Heart left ventricle (tissue), 13 donors: ENCODE results near the gene DOCK4.

Source experiments
- CTCF ChIP-seq, 12 donors: fragments of 200-600 bp; sonication (generic) in 4 of 12; IDR thresholded peaks; one replicate each; pipeline versions ENCODE4 v1.5.0 to v1.8.0; 2018 to 2022; ENCODE audit warnings: antibody characterized with exemption in 12 of 12, mild to moderate bottlenecking in 5 of 12
- POLR2A ChIP-seq, 2 donors: fragments of 450-650 bp; IDR thresholded peaks; one replicate each; pipeline ENCODE4 v1.6.1; 2017; ENCODE audit warnings: antibody characterized with exemption in 2 of 2, mild to moderate bottlenecking in 2 of 2, moderate library complexity in 2 of 2
- donor health status: ischemic (EF 13 %, LVEDD 7.1; RV severe dilation, severe dysfunction).
- donor health status: DM: no; HTN: yes; CAD: no.
- donor health status: DM: no; HTN: no; CAD: no.
- donor health status: ischemic (EF 25% LVEDD 6.9; RV normal size, moderate dysfunction).
- donor health status: ischemic (EF 25% LVEDD 5.7; RV mildly dilated, moderate dysfunction).
- donor health status: ischemic (EF 35%, LVEDD 5.7; RV mildly dilated, moderate dysfunction).
- donor health status: nonischemic (EF 11% LVEDD 7.7; RV severe dilation, severe dysfunction).
- donor health status: DM: yes; HTN: yes; CAD: no.
- donor health status: PGD.
- donor health status: ischemic (EF 29% LVEDD 5.4; RV normal size, mild dysfunction).
- donor health status: nonischemic (EF 23%, LVEDD 6.1; RV moderate dilation, normal function).

- TF ChIP-seq POLR2A (IDR thresholded peaks at IDR 0.05) (no peak), CTCF (IDR thresholded peaks at IDR 0.05) (no peak)
These were observed 328.3 kb downstream of the DOCK4 start for GRCh38 chr7:111877931-111878330.
